ENCODE results near the gene NME4. TPM values are rescaled to one million over a fixed set of nuclear protein-coding genes. Genes with fewer than 3 reads are reported as not detected.

The NME4 gene
- total RNA-seq, 2 donors from 2014 or later, result 45.4 to 45.8 TPM

- DNase-seq (ENCODE audit: low spot score), result no peak
- peaks cover 0 to 23% of the 10 kb centered on the region in 2 donors for H3K4me1 ChIP-seq
Measured at GRCh38 chr16:399340-400019, 2.5 kb downstream of the NME4 start.

GRCh38 chr16:400061-400591, 3.1 kb downstream of the NME4 start:
- Histone ChIP-seq H3K27me3 (no peaks in the 10 kb centered on the region), H3K36me3 (no peaks in the 10 kb centered on the region), H3K4me1 (peaks cover 0 to 23% of the 10 kb centered on the region in 2 donors), H3K9me3 (no peaks in the 10 kb centered on the region), H3K27ac (peak overlapping the region in 1 of 2 donors; percentile 95), H3K4me3 (peak overlapping the region in 1 of 2 donors; percentile 77)
- no peak for DNase-seq (ENCODE audit: low spot score)
- TF ChIP-seq CTCF (IDR thresholded peaks at IDR 0.05), result no peak

More at GRCh38 chr16:399340-400019, 2.5 kb downstream of the NME4 start:
- Histone ChIP-seq H3K27ac (no peak overlapping the region), H3K4me3 (no peak overlapping the region), H3K27me3 (no peaks in the 10 kb centered on the region), H3K9me3 (no peaks in the 10 kb centered on the region), H3K36me3 (no peaks in the 10 kb centered on the region)
- no peak for TF ChIP-seq CTCF (IDR thresholded peaks at IDR 0.05)

GRCh38 chr16:401468-402348, 4.7 kb downstream of the NME4 start, which contains the start of gene DECR2:
Gene DECR2, plus strand, starts transcription at chr16:401885. Its CDS starts 79 bp downstream, at chr16:401964.
- DNase-seq (ENCODE audit: low spot score), result peak; percentile 93
- Histone ChIP-seq H3K27ac (peak within 1 kb of the TSS; percentile 90 to 95), H3K9me3 (no peaks in the 10 kb centered on the region), H3K27me3 (no peaks in the 10 kb centered on the region), H3K4me3 (peak within 1 kb of the TSS; percentile 71 to 77), H3K4me1 (peaks cover 0 to 16% of the 10 kb centered on the region in 2 donors), H3K36me3 (no peaks in the 10 kb centered on the region)
- peak; percentile 50 to 78 for TF ChIP-seq CTCF (IDR thresholded peaks at IDR 0.05)

DNA sequence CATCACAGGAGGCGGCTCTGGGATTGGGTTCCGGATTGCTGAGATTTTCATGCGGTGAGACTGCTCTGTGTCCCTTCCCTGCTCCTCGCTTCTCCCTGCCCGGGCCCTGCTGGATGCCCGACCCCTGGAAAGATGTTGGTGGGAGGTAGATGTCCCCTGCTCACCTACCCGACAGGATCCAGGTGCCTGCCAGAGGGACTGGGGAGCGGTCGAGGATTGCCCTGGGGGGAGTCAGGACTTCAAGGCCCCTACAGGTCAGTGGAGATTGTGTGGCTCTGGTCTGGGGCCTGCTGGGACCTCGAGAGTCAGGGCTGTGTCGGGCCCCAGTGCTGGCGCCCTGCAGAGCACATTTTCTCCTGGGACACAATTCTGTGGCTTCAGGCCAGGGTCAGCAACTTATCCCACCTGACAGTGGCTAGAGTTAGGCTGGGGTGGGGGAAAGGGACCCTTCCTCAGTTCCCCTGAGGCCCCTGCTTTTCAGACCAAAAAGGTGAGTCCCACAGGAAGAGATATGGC, 8.0 kb downstream of the NME4 start:
- DNase-seq (ENCODE audit: low spot score), result no peak
- no peak overlapping the region for H3K27ac ChIP-seq
- peaks cover 0 to 10% of the 10 kb centered on the region in 2 donors for H3K4me1 ChIP-seq
- no peaks in the 10 kb centered on the region for H3K36me3 ChIP-seq
- TF ChIP-seq CTCF (IDR thresholded peaks at IDR 0.05), result no peak
- H3K27me3 ChIP-seq, result no peaks in the 10 kb centered on the region
- H3K9me3 ChIP-seq, result no peaks in the 10 kb centered on the region
- no peak overlapping the region for H3K4me3 ChIP-seq

DNA sequence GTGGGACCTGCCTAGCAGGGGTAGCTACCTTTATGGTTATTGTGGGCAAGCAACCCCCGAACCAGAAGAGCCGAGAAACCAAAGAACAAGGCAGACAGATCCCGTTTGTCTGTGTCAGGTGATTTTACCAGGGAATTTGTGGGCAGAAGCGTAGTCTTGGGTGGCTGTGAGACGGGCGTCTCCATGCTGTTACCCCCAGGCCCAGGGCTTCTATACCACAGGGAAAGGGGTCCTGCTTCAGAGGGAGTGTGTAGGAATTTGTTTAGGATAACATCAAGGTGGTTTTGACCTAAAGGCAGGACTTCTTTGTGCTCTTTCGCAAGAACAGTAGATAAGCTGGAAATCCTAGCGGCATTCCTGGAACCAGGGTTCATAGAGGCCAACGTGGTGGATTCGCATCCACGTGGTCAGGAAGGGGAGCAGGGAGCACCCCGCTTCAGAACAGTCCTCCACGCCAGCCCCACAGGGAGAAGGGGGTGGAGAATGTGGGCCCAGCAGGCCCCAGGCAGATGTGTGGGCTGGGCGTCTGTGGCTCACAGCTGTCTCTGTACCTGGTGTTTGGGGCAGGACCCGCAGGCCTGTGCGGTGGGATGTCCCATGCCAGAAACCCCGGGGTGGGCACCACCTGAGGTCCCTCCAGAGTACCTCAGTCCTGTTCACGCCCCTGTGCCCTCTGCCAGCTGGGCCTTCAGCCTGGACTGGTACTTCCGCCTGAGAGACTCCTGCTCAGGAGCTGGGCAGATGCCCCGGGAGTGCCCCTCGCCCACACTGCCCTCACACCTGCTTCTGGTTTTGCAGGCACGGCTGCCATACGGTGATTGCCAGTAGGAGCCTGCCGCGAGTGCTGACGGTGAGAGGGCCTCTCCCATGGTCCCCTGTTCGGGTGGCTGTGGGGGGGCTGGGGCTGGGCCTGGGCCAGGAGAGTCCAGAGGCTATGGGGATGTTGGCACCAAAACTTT, 8.8 kb downstream of the NME4 start:
- Histone ChIP-seq H3K27ac (no peak overlapping the region), H3K4me1 (peaks cover 0 to 5% of the 10 kb centered on the region in 2 donors), H3K27me3 (no peaks in the 10 kb centered on the region), H3K4me3 (no peak overlapping the region), H3K36me3 (no peaks in the 10 kb centered on the region), H3K9me3 (no peaks in the 10 kb centered on the region)
- TF ChIP-seq CTCF (IDR thresholded peaks at IDR 0.05), result no peak
- DNase-seq (ENCODE audit: low spot score), result no peak

All from right atrium auricular region (tissue), 2 donors.